ENCODE results near the gene VPS8.

Gene VPS8

DNA sequence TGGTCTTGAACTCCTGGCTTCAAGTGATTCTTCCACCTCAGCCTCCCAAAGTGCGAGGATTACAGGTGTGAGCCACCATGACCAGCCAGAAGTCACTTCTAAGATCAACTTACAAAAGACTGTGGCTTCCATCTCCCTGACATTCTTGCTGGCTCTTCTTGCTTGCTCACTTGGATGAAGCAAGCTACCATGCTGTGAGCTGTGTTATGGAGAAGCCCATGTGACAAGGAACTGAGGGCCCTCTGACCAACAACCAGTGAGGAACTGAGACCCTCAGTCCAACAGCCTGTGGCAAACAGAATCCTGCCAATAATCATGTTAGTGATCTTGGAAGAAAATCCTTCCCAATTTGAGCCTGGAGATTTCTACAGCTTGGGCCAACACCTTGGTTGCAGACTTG is 7.2 kb upstream of the VPS8 start:
- H2AFZ ChIP-seq (ENCODE audit: low read length): no peak overlapping the region
- TF ChIP-seq, protein P1, sequence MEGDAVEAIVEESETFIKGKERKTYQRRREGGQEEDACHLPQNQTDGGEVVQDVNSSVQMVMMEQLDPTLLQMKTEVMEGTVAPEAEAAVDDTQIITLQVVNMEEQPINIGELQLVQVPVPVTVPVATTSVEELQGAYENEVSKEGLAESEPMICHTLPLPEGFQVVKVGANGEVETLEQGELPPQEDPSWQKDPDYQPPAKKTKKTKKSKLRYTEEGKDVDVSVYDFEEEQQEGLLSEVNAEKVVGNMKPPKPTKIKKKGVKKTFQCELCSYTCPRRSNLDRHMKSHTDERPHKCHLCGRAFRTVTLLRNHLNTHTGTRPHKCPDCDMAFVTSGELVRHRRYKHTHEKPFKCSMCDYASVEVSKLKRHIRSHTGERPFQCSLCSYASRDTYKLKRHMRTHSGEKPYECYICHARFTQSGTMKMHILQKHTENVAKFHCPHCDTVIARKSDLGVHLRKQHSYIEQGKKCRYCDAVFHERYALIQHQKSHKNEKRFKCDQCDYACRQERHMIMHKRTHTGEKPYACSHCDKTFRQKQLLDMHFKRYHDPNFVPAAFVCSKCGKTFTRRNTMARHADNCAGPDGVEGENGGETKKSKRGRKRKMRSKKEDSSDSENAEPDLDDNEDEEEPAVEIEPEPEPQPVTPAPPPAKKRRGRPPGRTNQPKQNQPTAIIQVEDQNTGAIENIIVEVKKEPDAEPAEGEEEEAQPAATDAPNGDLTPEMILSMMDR (IDR thresholded peaks at IDR 0.05; ENCODE audit: low read length): no peak
- TF ChIP-seq EZH2 (IDR thresholded peaks at IDR 0.05; ENCODE audit: borderline replicate concordance, low read length): no peak
- peaks cover 11% of the 10 kb centered on the region for H3K4me1 ChIP-seq (ENCODE audit: insufficient read depth, low read length, severe bottlenecking)
- H3K36me3 ChIP-seq (ENCODE audit: insufficient read depth, low read length): no peaks in the 10 kb centered on the region
- no peaks in the 10 kb centered on the region for H4K20me1 ChIP-seq (ENCODE audit: insufficient read depth, low read length)
- no peaks in the 10 kb centered on the region for H3K27me3 ChIP-seq (ENCODE audit: insufficient read depth, low read length)
- H3K27ac ChIP-seq (ENCODE audit: low read depth, low read length, poor library complexity, severe bottlenecking): no peak overlapping the region
- no peaks in the 10 kb centered on the region for H3K9me2 ChIP-seq (ENCODE audit: low read depth, low read length)
- no peaks in the 10 kb centered on the region for H3K9me3 ChIP-seq (ENCODE audit: low read length)
- H3K9ac ChIP-seq (ENCODE audit: low read length): no peak overlapping the region
- H3K4me3 ChIP-seq (ENCODE audit: low read depth, low read length, poor library complexity, severe bottlenecking): no peak overlapping the region
- H3K4me2 ChIP-seq (ENCODE audit: low read length): no peak overlapping the region
- no peaks in the 10 kb centered on the region for H3K79me2 ChIP-seq (ENCODE audit: insufficient read depth, low read length)
- H3F3A ChIP-seq (ENCODE audit: insufficient read depth, low read length): no peaks in the 10 kb centered on the region

DNA sequence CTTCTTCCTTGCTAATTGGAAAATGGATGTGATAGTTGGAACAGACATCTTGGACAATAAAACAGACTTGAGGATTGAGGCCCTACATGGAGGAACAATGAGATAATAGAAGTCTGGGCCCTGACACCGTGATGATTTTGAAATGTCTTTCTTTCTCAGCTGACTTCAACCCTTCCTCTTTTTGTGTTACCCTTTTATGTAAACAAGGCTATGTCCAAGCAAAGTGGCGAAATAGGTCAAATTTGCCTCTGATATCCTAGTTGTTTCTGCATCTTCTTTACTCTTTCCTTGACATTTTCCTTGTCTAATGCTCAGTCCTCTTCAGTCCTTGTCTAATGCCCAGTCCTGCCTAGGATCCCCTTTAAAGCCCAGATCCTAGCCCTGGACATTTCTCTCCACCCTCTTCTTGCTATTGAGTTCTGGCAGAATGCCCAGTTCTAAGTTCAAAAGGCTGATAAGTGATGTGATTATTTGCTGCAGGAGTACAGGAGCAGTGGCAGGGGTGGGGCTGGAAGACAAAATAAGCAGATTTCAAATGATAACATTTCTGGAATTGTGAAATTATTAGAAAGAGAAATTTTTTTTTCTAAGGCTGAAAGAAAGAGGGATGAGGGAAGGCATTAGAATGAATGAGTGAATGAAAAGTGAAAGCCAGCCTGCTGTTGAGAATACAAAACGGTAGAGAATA is 6.5 kb upstream of the VPS8 start:
- Histone ChIP-seq H3K27me3 (ENCODE audit: insufficient read depth, low read length) (no peaks in the 10 kb centered on the region), H2AFZ (ENCODE audit: low read length) (no peak overlapping the region), H3K79me2 (ENCODE audit: insufficient read depth, low read length) (no peaks in the 10 kb centered on the region), H3K4me3 (ENCODE audit: low read depth, low read length, poor library complexity, severe bottlenecking) (no peak overlapping the region), H4K20me1 (ENCODE audit: insufficient read depth, low read length) (no peaks in the 10 kb centered on the region), H3K4me1 (ENCODE audit: insufficient read depth, low read length, severe bottlenecking) (peaks cover 11% of the 10 kb centered on the region), H3K9me2 (ENCODE audit: low read depth, low read length) (no peaks in the 10 kb centered on the region), H3K9me3 (ENCODE audit: low read length) (no peaks in the 10 kb centered on the region), H3K36me3 (ENCODE audit: insufficient read depth, low read length) (no peaks in the 10 kb centered on the region), H3K9ac (ENCODE audit: low read length) (no peak overlapping the region), H3K4me2 (ENCODE audit: low read length) (peak overlapping the region; percentile 45; the same call in 1 of the 2 replicates), H3F3A (ENCODE audit: insufficient read depth, low read length) (no peaks in the 10 kb centered on the region), H3K27ac (ENCODE audit: low read depth, low read length, poor library complexity, severe bottlenecking) (no peak overlapping the region)
- no peak for TF ChIP-seq EZH2 (IDR thresholded peaks at IDR 0.05; ENCODE audit: borderline replicate concordance, low read length)
- TF ChIP-seq, protein P1 (IDR thresholded peaks at IDR 0.05; ENCODE audit: low read length): no peak

DNA sequence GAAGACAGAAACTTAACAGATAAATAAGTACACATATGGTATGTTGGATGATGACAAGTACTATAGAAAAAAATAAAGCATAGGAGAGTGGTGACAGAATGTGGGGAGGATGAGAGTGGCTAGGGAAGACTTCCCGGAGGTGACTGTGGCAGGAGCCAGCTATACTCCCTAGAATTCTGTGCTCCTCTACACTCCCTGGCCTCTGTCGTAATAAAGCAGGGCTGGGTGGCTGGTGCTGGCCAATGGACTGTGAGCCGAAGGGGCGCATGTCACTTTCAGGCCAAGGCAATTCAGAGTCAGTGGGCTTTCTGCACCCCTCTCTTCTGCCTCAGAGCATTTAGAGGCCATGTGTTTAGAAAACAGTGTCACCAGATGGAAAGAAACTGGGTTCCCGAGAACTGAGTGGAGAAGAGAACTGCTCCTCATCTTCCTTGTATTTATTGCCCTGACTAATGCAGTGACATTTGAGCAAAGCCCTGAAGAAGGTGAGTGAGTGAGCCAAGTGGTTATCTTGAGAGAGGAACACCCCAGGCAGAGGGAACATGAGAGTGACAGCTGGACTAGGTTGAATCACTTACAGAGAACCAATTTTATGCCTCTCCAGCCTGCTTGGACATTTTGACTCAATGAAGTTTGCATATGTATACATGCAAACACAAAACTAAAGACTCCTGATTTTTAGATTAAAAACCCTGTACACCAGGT is 5.2 kb upstream of the VPS8 start:
- Histone ChIP-seq H3K4me2 (ENCODE audit: low read length) (no peak overlapping the region), H4K20me1 (ENCODE audit: insufficient read depth, low read length) (no peaks in the 10 kb centered on the region), H3K4me3 (ENCODE audit: low read depth, low read length, poor library complexity, severe bottlenecking) (no peak overlapping the region), H3F3A (ENCODE audit: insufficient read depth, low read length) (no peaks in the 10 kb centered on the region), H3K79me2 (ENCODE audit: insufficient read depth, low read length) (no peaks in the 10 kb centered on the region), H3K27ac (ENCODE audit: low read depth, low read length, poor library complexity, severe bottlenecking) (no peak overlapping the region), H3K36me3 (ENCODE audit: insufficient read depth, low read length) (no peaks in the 10 kb centered on the region), H3K4me1 (ENCODE audit: insufficient read depth, low read length, severe bottlenecking) (peaks cover 16% of the 10 kb centered on the region), H2AFZ (ENCODE audit: low read length) (no peak overlapping the region), H3K27me3 (ENCODE audit: insufficient read depth, low read length) (no peaks in the 10 kb centered on the region), H3K9me2 (ENCODE audit: low read depth, low read length) (no peaks in the 10 kb centered on the region), H3K9ac (ENCODE audit: low read length) (no peak overlapping the region), H3K9me3 (ENCODE audit: low read length) (no peaks in the 10 kb centered on the region)
- TF ChIP-seq, protein P1 (IDR thresholded peaks at IDR 0.05; ENCODE audit: low read length): no peak
- no peak for TF ChIP-seq EZH2 (IDR thresholded peaks at IDR 0.05; ENCODE audit: borderline replicate concordance, low read length)

Data from OCI-LY1 (cell line).